PC-3 (cell line): ENCODE measurements around the gene OTUD1.
"Not testable (repeated sequence)": the region's sequence is repeated elsewhere in the genome, so short reads cannot be mapped to it uniquely, and the experiment has no call there.

Experiments used
- CTCF ChIP-seq: fragments of 300-600 bp; sonication (generic); conservative IDR thresholded peaks from 2 replicates; pipeline ENCODE4 v1.5.1; 2017; ENCODE audit warnings: antibody characterized with exemption, low read depth, mild to moderate bottlenecking, low read length
- EZH2 ChIP-seq: fragments of 300-600 bp; sonication (generic); IDR thresholded peaks from one replicate; pipeline ENCODE4 v1.6.1; 2017; ENCODE audit warnings: antibody characterized with exemption, mild to moderate bottlenecking, low read length; ENCODE audit not compliant: unreplicated experiment
- EZH2phosphoT487 ChIP-seq: fragments of 300-600 bp; sonication (generic); IDR thresholded peaks from 2 replicates; pipeline ENCODE4 v1.6.1; 2018; ENCODE audit warnings: mild to moderate bottlenecking, antibody characterized with exemption, low read length, borderline replicate concordance

- TF ChIP-seq CTCF, EZH2phosphoT487, EZH2: not testable (repeated sequence)
Measured at GRCh38 chr10:23390408-23390807, 48.5 kb upstream of the OTUD1 start.
